GM12878 (cell line): ENCODE data around the gene SLC29A1. TPM values are rescaled to one million over a fixed set of nuclear protein-coding genes. Genes with fewer than 3 reads are reported as not detected.
A peak's percentile ranks its signal among the peaks of the same experiment; 100 is the strongest.

ENCODE experiments used
- ATAC-seq: fragments of 200-7000 bp; cut with Tn5 transposase; 3 replicates; pipeline ENCODE4 v1.9.1; 2020; ENCODE audit warnings: mild to moderate bottlenecking, moderate library complexity
- BruUV-seq: library from RNA; stranded (reverse); fragments of 400-500 nt; replicated peaks from 2 replicates; lab custom pipeline; 2021; lab: Mats Ljungman, UMichigan
- CTCF ChIA-PET: fragments of 300-600 bp; sonication (Branson Sonifier 250); formaldehyde crosslinking; extraction: SDS; loops from one replicate; lab custom pipeline; 2021; ENCODE audit warnings: inconsistent platforms; lab: Yijun Ruan, JAX
- POLR2A ChIA-PET: fragments of 350-600 bp; formaldehyde crosslinking; extraction: SDS; loops from one replicate; lab custom pipeline; 2021; ENCODE audit warnings: inconsistent platforms; lab: Charles Lee
- RAD21 ChIA-PET: fragments of 300-600 bp; sonication (Branson Sonifier 250); formaldehyde crosslinking; loops from one replicate; lab custom pipeline; 2023; ENCODE audit warnings: antibody characterized with exemption; ENCODE audit not compliant: unreplicated experiment; lab: Charles Lee
- SMC1A ChIA-PET: fragments of 300-600 bp; sonication (Branson Sonifier 250); formaldehyde crosslinking; loops from one replicate; lab custom pipeline; 2023; ENCODE audit not compliant: unreplicated experiment, uncharacterized antibody; lab: Charles Lee
- DNase-seq: peaks from one replicate; pipeline ENCODE4 v3.0.0-alpha.2; 2011; ENCODE audit warnings: low read depth, low spot score
- FAIRE-seq: peaks from 3 replicates; lab custom pipeline; 2011; peaks lifted over from hg19 to GRCh38; lab: Jason Lieb, UNC
- H2AFZ ChIP-seq: 2 replicates; pipeline ENCODE4 v1.6.0; 2011; ENCODE audit warnings: low read depth, low read length, control low read depth; ENCODE audit not compliant: control insufficient read depth
- H3K27ac ChIP-seq: 2 replicates; pipeline ENCODE4 v1.5.1; 2011; ENCODE audit warnings: control low read depth; ENCODE audit not compliant: control insufficient read depth, insufficient read depth
- H3K27me3 ChIP-seq, 2 experiments: replicated peaks in 1 of 2; 2 replicates each; pipeline versions ENCODE4 v1.6.0 to v1.6.1; 2011; ENCODE audit warnings: low read length in 1 of 2; ENCODE audit not compliant: control insufficient read depth in 2 of 2, insufficient read depth in 2 of 2
- H3K36me3 ChIP-seq, 2 experiments: 2 replicates each; pipeline ENCODE4 v1.5.1; 2011; ENCODE audit warnings: low read length in 1 of 2; ENCODE audit not compliant: control insufficient read depth in 2 of 2, insufficient read depth in 2 of 2
- H3K4me1 ChIP-seq: 2 replicates; pipeline ENCODE4 v1.6.1; 2011; ENCODE audit warnings: mild to moderate bottlenecking, low read length, moderate library complexity, mixed read lengths; ENCODE audit not compliant: control insufficient read depth, insufficient read depth
- H3K4me2 ChIP-seq: 2 replicates; pipeline ENCODE4 v1.6.0; 2011; ENCODE audit warnings: control low read depth; ENCODE audit not compliant: control insufficient read depth, insufficient read depth
- H3K4me3 ChIP-seq: fragments of 200-600 bp; sonication (generic); 2 replicates; pipeline ENCODE4 v1.5.1; 2016
- H3K79me2 ChIP-seq: 2 replicates; pipeline ENCODE4 v1.6.0; 2011; ENCODE audit warnings: low read length; ENCODE audit not compliant: control insufficient read depth, insufficient read depth
- H3K9ac ChIP-seq: 2 replicates; pipeline ENCODE4 v1.8.0; 2011; ENCODE audit warnings: low read length, control low read depth, mixed read lengths; ENCODE audit not compliant: control insufficient read depth, insufficient read depth
- H3K9me3 ChIP-seq: replicated peaks from 3 replicates; pipeline ENCODE4 v1.5.1; 2011; ENCODE audit warnings: mild to moderate bottlenecking, low read length; ENCODE audit not compliant: control insufficient read depth, insufficient read depth
- H4K20me1 ChIP-seq: 2 replicates; pipeline ENCODE4 v1.6.0; 2011; ENCODE audit not compliant: control insufficient read depth, insufficient read depth
- CHD2 ChIP-seq: IDR thresholded peaks from 2 replicates; pipeline ENCODE4 v1.6.1; 2011; ENCODE audit warnings: low read depth, low read length, improper control_type of control experiment, borderline replicate concordance
- CREB1 ChIP-seq: IDR thresholded peaks from 2 replicates; pipeline ENCODE4 v1.6.1; 2012; ENCODE audit warnings: low read depth, mild to moderate bottlenecking, inconsistent platforms
- CREM ChIP-seq: IDR thresholded peaks from 2 replicates; pipeline ENCODE4 v1.6.1; 2014; ENCODE audit warnings: antibody characterized with exemption, low read depth
- DPF2 ChIP-seq: fragments of 450-650 bp; IDR thresholded peaks from 2 replicates; pipeline ENCODE4 v1.6.1; 2017; ENCODE audit warnings: mild to moderate bottlenecking
- JUND ChIP-seq: IDR thresholded peaks from 2 replicates; pipeline ENCODE4 v1.6.1; 2012; ENCODE audit warnings: low read depth, mild to moderate bottlenecking, low read length, improper control_type of control experiment, moderate library complexity
- NFYB ChIP-seq: IDR thresholded peaks from 2 replicates; pipeline ENCODE4 v1.6.1; 2011; ENCODE audit warnings: low read depth, mild to moderate bottlenecking, low read length, improper control_type of control experiment, moderate library complexity; ENCODE audit not compliant: insufficient read depth
- NR2C1 ChIP-seq: fragments of 450-650 bp; IDR thresholded peaks from 2 replicates; pipeline ENCODE4 v1.6.1; 2017; ENCODE audit warnings: antibody characterized with exemption, mild to moderate bottlenecking, moderate library complexity
- NR2F1 ChIP-seq: fragments of 450-650 bp; conservative IDR thresholded peaks from 2 replicates; pipeline ENCODE4 v1.6.1; 2017; ENCODE audit warnings: mild to moderate bottlenecking
- RB1 ChIP-seq: fragments of 450-650 bp; formaldehyde crosslinking; IDR thresholded peaks from 2 replicates; pipeline ENCODE4 v1.6.1; 2017; ENCODE audit warnings: mild to moderate bottlenecking, borderline replicate concordance
- SREBF1 ChIP-seq: IDR thresholded peaks from 2 replicates; pipeline ENCODE4 v1.6.1; 2012; ENCODE audit warnings: mild to moderate bottlenecking, low read length
- SUZ12 ChIP-seq: fragments of 200-600 bp; sonication (generic); IDR thresholded peaks from one replicate; pipeline ENCODE4 v1.6.1; 2018; ENCODE audit warnings: antibody characterized with exemption, mild to moderate bottlenecking; ENCODE audit not compliant: unreplicated experiment
- TBL1XR1 ChIP-seq: IDR thresholded peaks from 2 replicates; pipeline ENCODE4 v1.6.1; 2012; ENCODE audit warnings: low read depth, low read length, improper control_type of control experiment
- YBX1 ChIP-seq: fragments of 450-650 bp; IDR thresholded peaks from 2 replicates; pipeline ENCODE4 v1.6.1; 2016; ENCODE audit warnings: antibody characterized with exemption
- ZNF384 ChIP-seq: IDR thresholded peaks from 2 replicates; pipeline ENCODE4 v1.6.1; 2012; ENCODE audit warnings: low read depth, mild to moderate bottlenecking, low read length, improper control_type of control experiment, borderline replicate concordance
- ZNF592 ChIP-seq: fragments of 450-650 bp; IDR thresholded peaks from 2 replicates; pipeline ENCODE4 v1.6.1; 2017; ENCODE audit warnings: mild to moderate bottlenecking, moderate library complexity
- WGBS: methylation state at CpG from one replicate; pipeline ENCODE4 v1.1.6; 2016; ENCODE audit warnings: low lambda C conversion rate; ENCODE audit not compliant: insufficient replicate concordance, insufficient coverage; ENCODE audit errors: missing lambda C conversion rate; 5-methylcytosine and 5-hydroxymethylcytosine counted together
- in situ Hi-C: fragments of 300-500 bp; cut with MboI; formaldehyde crosslinking; loops from 9 replicates; pipeline ENCODE4 v1.14.3; 2018; ENCODE audit warnings: mixed read lengths
- intact Hi-C: fragments of 100-400 bp; cut with micrococcal nuclease; formaldehyde crosslinking; loops from one replicate; pipeline ENCODE4 v1.14.2; 2022; ENCODE audit not compliant: unreplicated experiment
- polyA plus RNA-seq, 11 experiments: library from polyadenylated mRNA; depleted of rRNA in 4 of 11; unstranded in 6 of 11; stranded (reverse) in 5 of 11; fragments of >200 nt; fragmentation: Nextera tagmentation in 4 of 11; fragmentation: Illumina TruSeq in 1 of 11; extraction: Ambion mirVana in 4 of 11; extraction: Trizol in 1 of 11; gene quantifications; 1 replicate in 1 of 11; 2 replicates in 10 of 11; pipeline versions ENCODE4 v1.2.1 to v1.2.3, GENCODE V29; 2011 to 2016; ENCODE audit warnings: inconsistent platforms in 2 of 11, missing spikeins in 2 of 11, low read depth in 1 of 11
- total RNA-seq, 4 experiments: library from RNA; depleted of rRNA in 3 of 4; stranded (reverse); fragments of >200 nt in 3 of 4; fragmentation: Illumina TruSeq in 1 of 4; extraction: Trizol in 1 of 4; gene quantifications; 2 replicates each; pipeline versions ENCODE4 v1.2.1 to v1.2.3, GENCODE V29; 2013 to 2021
- TF ChIP-seq, protein P1 (sequence below): IDR thresholded peaks from 2 replicates; pipeline ENCODE4 v1.6.1; 2011; ENCODE audit warnings: borderline replicate concordance, low read depth, mild to moderate bottlenecking, moderate library complexity, low read length; ENCODE audit not compliant: insufficient read depth, poor library complexity, severe bottlenecking
- TF ChIP-seq, protein P2 (sequence below): fragments of 150-350 bp; IDR thresholded peaks from 2 replicates; pipeline ENCODE4 v1.6.1; 2016; ENCODE audit warnings: low read depth, low read length

The SLC29A1 gene
- total and polyA plus RNA-seq, 10 of the 15 experiments (the other 5 are each of a cell fraction or from before 2014, with no cell fraction given), result 10.0 to 132 (median 93.4) TPM

DNA sequence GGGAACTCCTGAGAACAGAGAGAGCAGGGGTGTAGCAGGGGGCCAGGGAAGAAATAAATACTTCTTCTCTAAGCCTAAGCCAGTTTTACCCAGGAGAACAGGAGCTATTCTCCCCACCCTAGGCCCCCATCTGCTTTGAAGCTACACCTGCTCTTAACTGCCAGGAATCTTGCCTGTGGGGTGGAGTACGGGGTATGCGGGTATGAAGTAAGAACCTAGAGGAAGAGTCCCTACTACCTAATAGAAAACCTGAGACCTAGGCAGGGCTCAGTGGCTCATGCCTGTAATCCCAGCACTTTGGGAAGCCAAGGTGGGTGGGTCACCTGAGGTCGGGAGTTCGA lies 1.5 kb downstream of the SLC29A1 start:
- Histone ChIP-seq H3K79me2 (peaks cover 31% of the 10 kb centered on the region), H4K20me1 (no peaks in the 10 kb centered on the region), H3K9ac (peak overlapping the region; percentile 71; the same call in 1 of the 2 replicates), H3K27me3 (no peaks in the 10 kb centered on the region), H3K4me3 (peak overlapping the region; percentile 83; the same call in 1 of the 2 replicates), H2AFZ (no peak overlapping the region), H3K9me3 (no peaks in the 10 kb centered on the region), H3K36me3 (peaks cover 0 to 6% of the 10 kb centered on the region in 2 experiments; a peak in 2 of 4 replicates), H3K27ac (no peak overlapping the region), H3K4me2 (peak overlapping the region; percentile 95), H3K4me1 (peaks cover 22% of the 10 kb centered on the region)
- BruUV-seq, result no TSS peak
- in situ Hi-C loops (no loop called here), intact Hi-C loops (no loop called here)
- 94% methylated on average over 4 of the region's 4 CpGs for WGBS
- ATAC-seq (no peak), DNase-seq (no peak), FAIRE-seq (no peak)
- ChIA-PET POLR2A (interaction anchor here (0.8 to 7.0 kb wide), 7 partner anchors 11 to 39 kb away, joined by 3 to 63 read pairs (median 4); partner anchors contain the start of gene HSP90AB1), SMC1A (interaction anchor here (0.6 to 2.2 kb wide), 14 partner anchors 10 to 113 kb away, joined by 3 to 18 read pairs (median 6); no protein-coding TSS in a partner anchor), RAD21 (interaction anchor here (0.6 to 4.5 kb wide), 10 partner anchors 8 to 128 kb away, joined by 3 to 23 read pairs (median 3); no protein-coding TSS in a partner anchor), CTCF (interaction anchor here (0.8 to 6.0 kb wide), 16 partner anchors 11 to 128 kb away, joined by 3 to 95 read pairs (median 6); partner anchors contain the start of gene HSP90AB1)
- TF ChIP-seq RB1, result no peak
- TF ChIP-seq ZNF592, result no peak
- no peak for TF ChIP-seq DPF2
- no peak for TF ChIP-seq SUZ12
- TF ChIP-seq YBX1, result no peak
- TF ChIP-seq, protein P1, sequence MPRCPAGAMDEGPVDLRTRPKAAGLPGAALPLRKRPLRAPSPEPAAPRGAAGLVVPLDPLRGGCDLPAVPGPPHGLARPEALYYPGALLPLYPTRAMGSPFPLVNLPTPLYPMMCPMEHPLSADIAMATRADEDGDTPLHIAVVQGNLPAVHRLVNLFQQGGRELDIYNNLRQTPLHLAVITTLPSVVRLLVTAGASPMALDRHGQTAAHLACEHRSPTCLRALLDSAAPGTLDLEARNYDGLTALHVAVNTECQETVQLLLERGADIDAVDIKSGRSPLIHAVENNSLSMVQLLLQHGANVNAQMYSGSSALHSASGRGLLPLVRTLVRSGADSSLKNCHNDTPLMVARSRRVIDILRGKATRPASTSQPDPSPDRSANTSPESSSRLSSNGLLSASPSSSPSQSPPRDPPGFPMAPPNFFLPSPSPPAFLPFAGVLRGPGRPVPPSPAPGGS, result no peak
- TF ChIP-seq, protein P2, sequence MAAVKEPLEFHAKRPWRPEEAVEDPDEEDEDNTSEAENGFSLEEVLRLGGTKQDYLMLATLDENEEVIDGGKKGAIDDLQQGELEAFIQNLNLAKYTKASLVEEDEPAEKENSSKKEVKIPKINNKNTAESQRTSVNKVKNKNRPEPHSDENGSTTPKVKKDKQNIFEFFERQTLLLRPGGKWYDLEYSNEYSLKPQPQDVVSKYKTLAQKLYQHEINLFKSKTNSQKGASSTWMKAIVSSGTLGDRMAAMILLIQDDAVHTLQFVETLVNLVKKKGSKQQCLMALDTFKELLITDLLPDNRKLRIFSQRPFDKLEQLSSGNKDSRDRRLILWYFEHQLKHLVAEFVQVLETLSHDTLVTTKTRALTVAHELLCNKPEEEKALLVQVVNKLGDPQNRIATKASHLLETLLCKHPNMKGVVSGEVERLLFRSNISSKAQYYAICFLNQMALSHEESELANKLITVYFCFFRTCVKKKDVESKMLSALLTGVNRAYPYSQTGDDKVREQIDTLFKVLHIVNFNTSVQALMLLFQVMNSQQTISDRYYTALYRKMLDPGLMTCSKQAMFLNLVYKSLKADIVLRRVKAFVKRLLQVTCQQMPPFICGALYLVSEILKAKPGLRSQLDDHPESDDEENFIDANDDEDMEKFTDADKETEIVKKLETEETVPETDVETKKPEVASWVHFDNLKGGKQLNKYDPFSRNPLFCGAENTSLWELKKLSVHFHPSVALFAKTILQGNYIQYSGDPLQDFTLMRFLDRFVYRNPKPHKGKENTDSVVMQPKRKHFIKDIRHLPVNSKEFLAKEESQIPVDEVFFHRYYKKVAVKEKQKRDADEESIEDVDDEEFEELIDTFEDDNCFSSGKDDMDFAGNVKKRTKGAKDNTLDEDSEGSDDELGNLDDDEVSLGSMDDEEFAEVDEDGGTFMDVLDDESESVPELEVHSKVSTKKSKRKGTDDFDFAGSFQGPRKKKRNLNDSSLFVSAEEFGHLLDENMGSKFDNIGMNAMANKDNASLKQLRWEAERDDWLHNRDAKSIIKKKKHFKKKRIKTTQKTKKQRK, result no peak
- TF ChIP-seq NR2F1, result no peak
- no peak for TF ChIP-seq SREBF1
- TF ChIP-seq NR2C1, result no peak
- TF ChIP-seq CREB1, result no peak
- TF ChIP-seq TBL1XR1, result no peak
- no peak for TF ChIP-seq CHD2
- no peak for TF ChIP-seq ZNF384
- TF ChIP-seq JUND, result no peak
- no peak for TF ChIP-seq CREM
- no peak for TF ChIP-seq NFYB
